HEK293T (cell line): ENCODE measurements around the gene FAM210A.

Source experiments
- ARNT ChIP-seq: fragments of 450-650 bp; IDR thresholded peaks from 2 replicates; pipeline ENCODE4 v1.6.1; 2017; ENCODE audit warnings: mild to moderate bottlenecking
- BHLHE40 ChIP-seq: fragments of 450-650 bp; IDR thresholded peaks from 2 replicates; pipeline ENCODE4 v1.6.1; 2016; ENCODE audit warnings: mild to moderate bottlenecking, moderate library complexity, borderline replicate concordance
- CTBP1 ChIP-seq: fragments of 450-650 bp; IDR thresholded peaks from 2 replicates; pipeline ENCODE4 v1.6.1; 2016; ENCODE audit warnings: borderline replicate concordance
- ELF4 ChIP-seq: fragments of 450-650 bp; IDR thresholded peaks from 2 replicates; pipeline ENCODE4 v1.6.1; 2017; ENCODE audit warnings: antibody characterized with exemption
- FOXA1 ChIP-seq: fragments of 450-650 bp; IDR thresholded peaks from 2 replicates; pipeline ENCODE4 v1.6.1; 2016; ENCODE audit warnings: mild to moderate bottlenecking
- FOXK2 ChIP-seq: fragments of 450-650 bp; IDR thresholded peaks from 2 replicates; pipeline ENCODE4 v1.6.1; 2016; ENCODE audit warnings: mild to moderate bottlenecking
- FOXM1 ChIP-seq: fragments of 450-650 bp; IDR thresholded peaks from 2 replicates; pipeline ENCODE4 v1.6.1; 2017; ENCODE audit warnings: mild to moderate bottlenecking, borderline replicate concordance
- LEF1 ChIP-seq: fragments of 450-650 bp; IDR thresholded peaks from 2 replicates; pipeline ENCODE4 v1.6.1; 2017; ENCODE audit warnings: mild to moderate bottlenecking, borderline replicate concordance
- NFRKB ChIP-seq: fragments of 450-650 bp; IDR thresholded peaks from 2 replicates; pipeline ENCODE4 v1.6.1; 2016; ENCODE audit warnings: mild to moderate bottlenecking, moderate library complexity
- SP1 ChIP-seq: fragments of 450-650 bp; IDR thresholded peaks from 2 replicates; pipeline ENCODE4 v1.6.1; 2017
- SUZ12 ChIP-seq: fragments of 450-650 bp; IDR thresholded peaks from 2 replicates; pipeline ENCODE4 v1.6.1; 2016; ENCODE audit warnings: mild to moderate bottlenecking
- TARDBP ChIP-seq: fragments of 450-650 bp; IDR thresholded peaks from 2 replicates; pipeline ENCODE4 v1.6.1; 2016
- ZNF384 ChIP-seq: fragments of 450-650 bp; IDR thresholded peaks from 2 replicates; pipeline ENCODE4 v1.6.1; 2016

- TF ChIP-seq FOXK2 (no peak), LEF1 (no peak), SUZ12 (no peak), CTBP1 (no peak), BHLHE40 (no peak), ELF4 (no peak), SP1 (no peak), TARDBP (no peak), FOXM1 (no peak), FOXA1 (no peak), ARNT (no peak), ZNF384 (no peak), NFRKB (no peak)
These were observed 30.3 kb upstream of the FAM210A start for GRCh38 chr18:13756671-13757070.
